Activated CD8-positive, alpha-beta T cell treated with anti-CD3 and anti-CD28 coated beads for 36 hours (primary cell): ENCODE measurements around the gene TCF4. TPM values are rescaled to one million over a fixed set of nuclear protein-coding genes. Genes with fewer than 3 reads are reported as not detected.
A peak's percentile ranks its signal among the peaks of the same experiment; 100 is the strongest.

Source experiments
- ATAC-seq: fragments of 200-7000 bp; cut with Tn5 transposase; one replicate; pipeline ENCODE4 v1.10.0; 2021; ENCODE audit warnings: mild to moderate bottlenecking, moderate library complexity
- CTCF ChIA-PET: fragments of 350-600 bp; sonication (Branson Sonifier 250); formaldehyde crosslinking; loops from one replicate; lab custom pipeline; 2021; ENCODE audit warnings: antibody characterized with exemption; lab: Charles Lee
- POLR2A ChIA-PET: fragments of 350-600 bp; sonication (Branson Sonifier 250); formaldehyde crosslinking; loops from one replicate; lab custom pipeline; 2021; ENCODE audit warnings: antibody characterized with exemption; lab: Charles Lee
- DNase-seq: peaks from one replicate; pipeline ENCODE4 v3.0.0-alpha.2; 2020
- H3K27ac Mint-ChIP-seq: one replicate; pipeline ENCODE4 v1.8.0; 2021; ENCODE audit warnings: mild to moderate bottlenecking, mixed read lengths
- H3K27me3 Mint-ChIP-seq: one replicate; pipeline ENCODE4 v1.8.0; 2021; ENCODE audit warnings: mixed read lengths
- H3K36me3 Mint-ChIP-seq: one replicate; pipeline ENCODE4 v1.8.0; 2021; ENCODE audit warnings: low read depth, mixed read lengths
- H3K4me1 Mint-ChIP-seq: one replicate; pipeline ENCODE4 v1.8.0; 2021; ENCODE audit warnings: low read depth, mixed read lengths
- H3K4me3 Mint-ChIP-seq: one replicate; pipeline ENCODE4 v1.8.0; 2021; ENCODE audit warnings: mild to moderate bottlenecking, moderate library complexity, mixed read lengths
- H3K9me3 Mint-ChIP-seq: one replicate; pipeline ENCODE4 v1.8.0; 2021; ENCODE audit warnings: mixed read lengths
- intact Hi-C: fragments of 100-400 bp; cut with micrococcal nuclease; formaldehyde crosslinking; loops from one replicate; pipeline ENCODE4 v1.10.0; 2022
- total RNA-seq, 2 experiments: library from RNA; stranded (reverse); gene quantifications; one replicate each; pipeline ENCODE4 v1.2.3, GENCODE V29; 2021
- TF ChIP-seq, protein P1 (sequence below): fragments of 200-600 bp; IDR thresholded peaks from one replicate; pipeline ENCODE4 v1.8.0; 2022; ENCODE audit warnings: antibody characterized with exemption, mild to moderate bottlenecking

TCF4 gene
- total RNA-seq, 2 experiments from 2014 or later: 1.2 to 1.4 TPM

DNA sequence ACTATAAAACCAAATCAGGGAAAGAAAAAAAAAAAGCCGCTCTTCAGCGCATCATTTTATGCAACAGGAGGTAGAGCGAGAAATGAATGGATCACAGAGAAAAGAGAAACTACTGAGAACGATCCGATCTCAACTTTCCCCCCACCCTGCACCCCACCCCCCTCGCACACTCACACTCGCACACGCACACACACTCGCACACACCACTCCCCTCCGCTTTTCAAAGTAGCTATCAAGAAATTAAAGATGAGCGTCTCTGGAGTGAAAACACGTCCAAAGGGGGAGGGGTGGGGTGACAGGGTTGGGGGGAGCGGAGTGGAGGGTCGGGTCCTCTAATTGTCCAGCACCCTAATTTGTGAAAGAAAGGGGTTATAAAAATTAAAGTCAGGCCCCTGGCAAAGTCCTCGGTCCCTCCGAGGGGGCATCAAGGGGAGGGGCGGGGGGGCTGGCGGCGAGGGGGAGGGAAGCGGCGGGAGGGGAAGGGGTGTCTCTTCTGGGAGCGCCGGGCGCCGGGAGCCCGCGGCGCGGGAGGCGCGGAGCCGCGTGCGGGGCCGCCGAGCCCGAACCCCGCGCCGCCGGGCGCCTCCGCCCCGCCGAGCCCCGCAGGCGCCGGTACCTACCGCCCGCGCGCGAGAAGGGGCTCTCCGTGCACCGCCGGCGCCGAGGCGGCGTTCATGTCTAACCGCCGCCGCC is 428 bp downstream of the TCF4 start:
- H3K36me3 Mint-ChIP-seq: no peaks in the 10 kb centered on the region
- intact Hi-C loops: loop anchor here (5.0 to 10.0 kb wide), 2 partner anchors 103 to 170 kb away; no protein-coding TSS in a partner anchor
- peaks cover 22% of the 10 kb centered on the region for H3K4me1 Mint-ChIP-seq
- H3K4me3 Mint-ChIP-seq: peak overlapping the region; percentile 80
- DNase-seq: peak; percentile 19
- H3K27me3 Mint-ChIP-seq: peaks cover 37% of the 10 kb centered on the region
- CTCF ChIA-PET: no interaction called here
- no peaks in the 10 kb centered on the region for H3K9me3 Mint-ChIP-seq
- peak overlapping the region; percentile 48 for H3K27ac Mint-ChIP-seq
- TF ChIP-seq, protein P1, sequence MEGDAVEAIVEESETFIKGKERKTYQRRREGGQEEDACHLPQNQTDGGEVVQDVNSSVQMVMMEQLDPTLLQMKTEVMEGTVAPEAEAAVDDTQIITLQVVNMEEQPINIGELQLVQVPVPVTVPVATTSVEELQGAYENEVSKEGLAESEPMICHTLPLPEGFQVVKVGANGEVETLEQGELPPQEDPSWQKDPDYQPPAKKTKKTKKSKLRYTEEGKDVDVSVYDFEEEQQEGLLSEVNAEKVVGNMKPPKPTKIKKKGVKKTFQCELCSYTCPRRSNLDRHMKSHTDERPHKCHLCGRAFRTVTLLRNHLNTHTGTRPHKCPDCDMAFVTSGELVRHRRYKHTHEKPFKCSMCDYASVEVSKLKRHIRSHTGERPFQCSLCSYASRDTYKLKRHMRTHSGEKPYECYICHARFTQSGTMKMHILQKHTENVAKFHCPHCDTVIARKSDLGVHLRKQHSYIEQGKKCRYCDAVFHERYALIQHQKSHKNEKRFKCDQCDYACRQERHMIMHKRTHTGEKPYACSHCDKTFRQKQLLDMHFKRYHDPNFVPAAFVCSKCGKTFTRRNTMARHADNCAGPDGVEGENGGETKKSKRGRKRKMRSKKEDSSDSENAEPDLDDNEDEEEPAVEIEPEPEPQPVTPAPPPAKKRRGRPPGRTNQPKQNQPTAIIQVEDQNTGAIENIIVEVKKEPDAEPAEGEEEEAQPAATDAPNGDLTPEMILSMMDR: no peak
- peak; percentile 31 for ATAC-seq
- POLR2A ChIA-PET: no interaction called here

- no peaks in the 10 kb centered on the region for H3K9me3 Mint-ChIP-seq
- H3K4me3 Mint-ChIP-seq: no peak overlapping the region
- no peaks in the 10 kb centered on the region for H3K36me3 Mint-ChIP-seq
- intact Hi-C loops: loop anchor here (5.0 to 10.0 kb wide), 2 partner anchors 101 to 169 kb away; no protein-coding TSS in a partner anchor
- DNase-seq: no peak
- ATAC-seq: no peak
- no peak overlapping the region for H3K27ac Mint-ChIP-seq
- peaks cover 38% of the 10 kb centered on the region for H3K27me3 Mint-ChIP-seq
- TF ChIP-seq, protein P1: no peak
- ChIA-PET POLR2A (no interaction called here), CTCF (no interaction called here)
- peaks cover 22% of the 10 kb centered on the region for H3K4me1 Mint-ChIP-seq
These were observed 2.0 kb downstream of the TCF4 start for GRCh38 chr18:55585920-55586561.

DNA sequence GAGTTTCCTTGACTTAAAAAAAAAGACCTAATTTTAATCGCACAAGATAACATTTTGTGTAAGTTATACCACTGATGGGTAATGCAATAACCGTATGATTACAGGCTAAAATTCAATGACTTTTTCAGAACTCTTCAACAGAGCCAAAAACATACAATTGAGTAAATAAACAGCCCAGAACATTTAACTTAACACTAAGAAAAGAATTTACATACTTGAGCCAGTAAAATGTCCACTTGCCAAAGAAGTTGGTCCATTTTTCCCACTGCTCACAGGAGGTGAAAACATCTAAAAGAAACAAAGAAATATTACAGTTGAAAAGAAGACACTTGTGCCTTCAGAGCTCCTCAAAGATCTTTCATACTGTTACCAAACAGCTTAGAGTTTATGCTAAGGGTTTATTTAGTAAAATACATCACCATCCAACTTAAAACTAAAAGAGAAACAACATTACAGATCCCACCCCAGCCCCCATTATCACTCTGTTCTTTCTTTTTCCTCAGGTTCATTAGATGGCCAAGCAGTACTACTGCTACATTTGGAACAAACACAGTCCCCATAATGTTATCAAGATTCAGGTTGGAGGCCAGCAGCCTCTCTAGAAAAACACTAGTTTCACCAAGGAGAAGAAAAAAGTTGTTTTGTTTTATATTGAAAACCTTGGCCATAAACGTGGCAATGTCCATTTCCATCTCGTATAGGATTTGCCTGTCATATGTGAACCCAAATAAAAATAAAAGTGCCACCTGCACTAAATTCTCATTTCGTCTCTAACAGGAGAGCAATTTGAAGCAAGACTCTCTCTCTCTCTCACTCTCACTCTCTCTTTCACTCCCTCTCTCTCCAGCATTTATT is 2.7 kb downstream of the TCF4 start:
- Mint-ChIP-seq H3K9me3 (no peaks in the 10 kb centered on the region), H3K36me3 (no peaks in the 10 kb centered on the region), H3K27ac (no peak overlapping the region), H3K4me1 (peaks cover 22% of the 10 kb centered on the region), H3K4me3 (no peak overlapping the region), H3K27me3 (peaks cover 39% of the 10 kb centered on the region)
- intact Hi-C loops: loop anchor here (5.0 to 10.0 kb wide), 2 partner anchors 100 to 168 kb away; no protein-coding TSS in a partner anchor
- ATAC-seq (no peak), DNase-seq (no peak)
- ChIA-PET POLR2A (no interaction called here), CTCF (no interaction called here)
- TF ChIP-seq, protein P1: no peak

DNA sequence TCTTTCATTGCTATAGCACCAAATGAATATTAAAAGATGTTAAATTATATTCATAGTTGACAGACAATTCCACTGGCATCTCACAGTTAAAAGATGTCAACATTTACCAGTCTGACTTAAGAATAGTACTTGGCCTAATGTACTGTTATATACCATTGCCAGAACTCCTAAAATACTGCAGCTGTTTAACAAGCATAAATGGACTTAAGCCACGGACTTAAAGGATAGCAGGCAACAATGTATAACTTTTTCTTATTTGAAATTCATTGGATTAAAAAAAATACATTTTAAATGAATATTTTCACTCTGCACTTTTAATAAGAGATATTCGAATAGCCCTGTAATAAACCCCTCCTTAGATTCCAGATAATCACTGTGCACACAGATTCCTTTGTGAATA is 3.8 kb downstream of the TCF4 start:
- ATAC-seq (no peak), DNase-seq (no peak)
- no peak overlapping the region for H3K4me3 Mint-ChIP-seq
- no peak overlapping the region for H3K27ac Mint-ChIP-seq
- POLR2A ChIA-PET: no interaction called here
- intact Hi-C loops: loop anchor here (10.0 kb wide), 1 partner anchor 99 kb away; no protein-coding TSS in a partner anchor
- H3K36me3 Mint-ChIP-seq: no peaks in the 10 kb centered on the region
- H3K27me3 Mint-ChIP-seq: peaks cover 38% of the 10 kb centered on the region
- CTCF ChIA-PET: no interaction called here
- H3K4me1 Mint-ChIP-seq: peaks cover 18% of the 10 kb centered on the region
- no peaks in the 10 kb centered on the region for H3K9me3 Mint-ChIP-seq
- TF ChIP-seq, protein P1: no peak
